GM13976 (cell line): Measurements from ENCODE around the gene BIN1.

Experiments used
- DNase-seq: peaks from one replicate; pipeline ENCODE4 v3.0.0; 2012; ENCODE audit warnings: low spot score
- CTCF ChIP-seq: IDR thresholded peaks from 2 replicates; pipeline ENCODE4 v1.5.1; 2012; ENCODE audit warnings: borderline replicate concordance, mild to moderate bottlenecking; ENCODE audit not compliant: insufficient read depth; ENCODE audit errors: extremely low read depth, missing control alignments, control extremely low read depth
- in situ Hi-C: fragments of 300-500 bp; cut with MboI; formaldehyde crosslinking; loops from one replicate; pipeline ENCODE4 v1.12.0; 2022; ENCODE audit warnings: low sequenced_read_pairs, mixed read lengths, inconsistent platforms; ENCODE audit not compliant: unreplicated experiment

The BIN1 gene

GRCh38 chr2:127003070-127003800 lies 103.7 kb downstream of the BIN1 start:
- DNase-seq = no peak
- no peak for TF ChIP-seq CTCF
- in situ Hi-C loops = no loop called here

- DNase-seq = no peak
- in situ Hi-C loops = no loop called here
- no peak for TF ChIP-seq CTCF
Measured at GRCh38 chr2:127001751-127002150, 105.2 kb downstream of the BIN1 start.

- in situ Hi-C loops = no loop called here
- no peak for DNase-seq
Measured at GRCh38 chr2:127000937-127001336, 106.0 kb downstream of the BIN1 start.

GRCh38 chr2:127000194-127000593 lies 106.8 kb downstream of the BIN1 start:
- in situ Hi-C loops = no loop called here
- TF ChIP-seq CTCF = no peak
- DNase-seq = no peak

More at GRCh38 chr2:127000937-127001336, 106.0 kb downstream of the BIN1 start:
- no peak for TF ChIP-seq CTCF

- no peak for TF ChIP-seq CTCF
- no peak for DNase-seq
- in situ Hi-C loops = no loop called here
Measured at GRCh38 chr2:126999106-126999756, 107.7 kb downstream of the BIN1 start.

- in situ Hi-C loops = no loop called here
- no peak for DNase-seq
- TF ChIP-seq CTCF = no peak
Measured at GRCh38 chr2:126998486-126998885, 108.5 kb downstream of the BIN1 start.
